HG02759 (cell line): ENCODE measurements around the gene PLA2G4F.

Experiments
- ATAC-seq: cut with Tn5 transposase; IDR thresholded peaks from one replicate; pipeline ENCODE4 v1.9.1; 2021; ENCODE audit warnings: mild to moderate bottlenecking, moderate library complexity; ENCODE audit not compliant: unreplicated experiment

The PLA2G4F gene

DNA sequence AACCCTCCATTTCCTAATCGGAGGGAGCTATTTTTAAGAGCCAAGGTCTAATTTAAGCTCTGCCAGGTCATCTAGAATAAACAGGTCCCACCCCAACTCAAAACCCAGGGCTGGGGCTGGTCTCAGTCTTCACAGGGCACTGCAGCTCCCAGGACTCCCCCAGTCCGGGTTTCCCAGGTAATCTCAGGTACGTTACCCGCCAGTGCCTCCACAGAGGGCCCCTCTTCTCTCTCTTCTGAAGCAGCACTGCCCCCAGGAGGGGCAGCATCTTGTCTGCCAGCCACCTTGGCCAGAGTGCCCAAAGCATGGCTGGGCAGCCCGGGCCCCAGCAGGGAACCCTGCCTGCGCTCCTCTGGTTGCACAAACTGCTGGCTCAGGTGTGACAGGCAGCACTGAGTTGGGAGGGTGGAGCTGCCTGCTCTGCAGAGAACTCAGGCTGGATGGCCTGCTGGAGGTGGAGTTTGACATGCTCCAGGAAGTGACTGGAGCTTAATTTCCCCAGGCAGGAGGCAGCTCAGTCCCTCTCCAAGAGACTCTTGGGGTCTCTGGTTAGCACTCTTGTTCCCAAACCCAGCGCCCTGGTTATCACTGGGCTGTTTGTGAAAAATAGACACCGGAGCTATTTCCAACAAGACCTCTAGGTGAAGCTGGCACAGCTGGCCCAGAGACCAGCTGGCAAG is at the start of gene PLA2G4F:
TSS of gene PLA2G4F (minus strand) at position 394 of the 680 bp plus-strand sequence. CDS start at position 307, 87 bp downstream.
- ATAC-seq: no peak

DNA sequence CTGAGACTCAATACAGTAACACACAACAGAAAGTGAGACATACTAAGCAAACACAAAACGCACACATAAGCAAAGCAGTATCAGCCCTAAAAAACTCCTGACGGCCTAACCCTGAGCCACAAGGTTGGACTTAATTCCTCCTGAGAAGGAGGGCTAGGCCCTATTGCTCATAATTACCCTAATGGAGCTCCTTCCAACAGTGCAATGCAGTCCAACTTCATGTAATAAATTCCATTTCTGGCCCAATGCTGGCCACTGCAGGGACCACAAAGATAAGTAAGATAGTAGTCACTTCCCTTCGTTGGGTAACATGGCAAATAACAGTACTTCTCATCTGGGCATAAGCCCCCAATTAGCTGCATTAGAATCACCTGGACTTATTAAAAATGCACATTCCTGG is 47.5 kb upstream of the PLA2G4F start:
- no peak for ATAC-seq

GRCh38 chr15:42202653-42203052 is 46.2 kb upstream of the PLA2G4F start:
- ATAC-seq: no peak

DNA sequence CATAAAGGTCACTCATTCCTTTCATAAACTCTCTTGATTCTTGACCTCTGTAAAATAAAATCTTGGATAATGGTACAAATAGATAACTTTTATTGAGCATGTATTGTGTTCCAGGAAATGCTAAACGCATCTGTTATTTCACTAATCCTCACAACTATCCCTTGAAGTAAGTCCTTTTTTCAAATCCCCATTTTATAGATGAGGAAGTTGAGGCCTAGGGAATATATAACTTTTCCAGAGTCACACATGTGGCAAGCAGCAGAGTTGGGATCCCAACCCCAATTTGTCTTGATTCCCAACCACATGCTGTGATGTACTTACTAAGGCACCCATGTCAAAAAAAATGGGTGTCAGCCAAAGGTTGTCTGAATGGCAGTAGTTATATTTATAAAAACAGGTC is 45.4 kb upstream of the PLA2G4F start:
- ATAC-seq: no peak

DNA sequence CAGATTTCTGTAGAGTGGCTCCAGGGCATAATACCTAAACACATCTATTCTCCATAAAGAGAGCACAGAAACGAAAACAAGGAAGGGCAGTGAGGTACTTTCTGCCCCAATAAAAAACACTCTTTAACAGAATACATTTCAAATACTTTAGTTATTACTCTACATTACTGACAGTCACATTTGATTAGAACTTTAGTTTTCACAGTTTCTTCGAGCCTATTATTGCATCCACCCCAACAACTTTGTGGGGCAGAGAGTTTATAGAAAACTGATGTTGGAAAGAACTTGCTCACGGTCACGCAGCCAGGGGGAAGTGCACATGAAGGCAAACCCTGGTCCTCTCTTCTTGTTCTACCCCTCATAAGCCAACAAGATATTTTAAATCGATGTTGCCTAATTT is 42.7 kb upstream of the PLA2G4F start:
- ATAC-seq: no peak

DNA sequence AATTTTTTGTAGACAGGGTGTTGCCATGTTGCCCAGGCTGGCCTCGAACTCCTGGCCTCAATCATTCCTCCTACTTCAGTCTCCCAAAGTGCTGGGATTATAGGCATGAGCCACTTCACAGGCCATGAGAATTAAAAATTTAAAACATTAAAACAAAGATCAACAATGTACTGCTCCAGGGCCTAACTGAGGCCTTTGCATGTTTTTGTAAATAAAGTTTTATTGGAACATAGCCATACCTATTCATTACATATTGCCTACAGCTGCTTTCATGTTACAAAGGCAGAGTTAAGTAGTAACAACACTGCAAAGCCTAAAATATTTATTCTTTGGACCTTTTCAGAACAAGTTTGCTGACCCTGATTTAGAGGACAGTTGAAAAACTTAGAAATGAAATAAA is 42.1 kb upstream of the PLA2G4F start:
- no peak for ATAC-seq

DNA sequence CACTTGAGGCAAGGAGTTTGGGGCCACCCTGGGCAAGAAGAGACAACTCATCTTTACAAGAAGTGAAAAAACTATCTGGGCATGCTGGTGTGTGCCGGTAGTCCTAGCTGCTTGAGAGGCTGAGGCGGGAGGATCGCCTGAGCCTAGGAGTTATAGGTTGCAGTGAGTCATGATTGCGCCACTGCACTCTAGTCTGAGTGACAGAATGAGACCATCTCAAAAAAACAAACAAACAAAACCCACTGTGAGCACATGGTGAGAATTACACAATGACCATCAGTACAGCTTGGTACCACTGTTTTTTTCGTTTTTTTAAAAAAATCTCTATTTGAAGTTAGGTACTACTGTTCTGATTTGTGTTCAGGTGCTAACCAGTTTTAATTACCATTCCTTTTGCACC is 38.1 kb upstream of the PLA2G4F start:
- no peak for ATAC-seq

DNA sequence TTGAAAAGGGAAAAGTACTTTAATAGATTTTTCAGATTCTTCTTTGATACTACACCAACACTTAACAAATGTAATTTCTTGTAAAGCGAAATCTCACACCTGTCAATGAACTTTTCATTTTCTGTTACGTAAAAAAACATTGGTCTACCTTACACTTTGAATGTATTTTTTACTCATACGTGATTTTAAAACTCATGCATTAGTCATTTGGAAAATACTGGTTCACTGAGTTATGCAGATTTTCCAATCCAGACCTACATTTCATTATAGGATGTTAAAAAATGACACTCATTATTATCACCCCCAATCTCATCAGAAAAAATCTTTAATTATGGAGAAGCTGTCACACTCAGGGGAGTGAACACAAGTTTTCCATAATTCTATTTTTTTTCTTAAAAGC is 36.9 kb upstream of the PLA2G4F start:
- ATAC-seq: no peak

DNA sequence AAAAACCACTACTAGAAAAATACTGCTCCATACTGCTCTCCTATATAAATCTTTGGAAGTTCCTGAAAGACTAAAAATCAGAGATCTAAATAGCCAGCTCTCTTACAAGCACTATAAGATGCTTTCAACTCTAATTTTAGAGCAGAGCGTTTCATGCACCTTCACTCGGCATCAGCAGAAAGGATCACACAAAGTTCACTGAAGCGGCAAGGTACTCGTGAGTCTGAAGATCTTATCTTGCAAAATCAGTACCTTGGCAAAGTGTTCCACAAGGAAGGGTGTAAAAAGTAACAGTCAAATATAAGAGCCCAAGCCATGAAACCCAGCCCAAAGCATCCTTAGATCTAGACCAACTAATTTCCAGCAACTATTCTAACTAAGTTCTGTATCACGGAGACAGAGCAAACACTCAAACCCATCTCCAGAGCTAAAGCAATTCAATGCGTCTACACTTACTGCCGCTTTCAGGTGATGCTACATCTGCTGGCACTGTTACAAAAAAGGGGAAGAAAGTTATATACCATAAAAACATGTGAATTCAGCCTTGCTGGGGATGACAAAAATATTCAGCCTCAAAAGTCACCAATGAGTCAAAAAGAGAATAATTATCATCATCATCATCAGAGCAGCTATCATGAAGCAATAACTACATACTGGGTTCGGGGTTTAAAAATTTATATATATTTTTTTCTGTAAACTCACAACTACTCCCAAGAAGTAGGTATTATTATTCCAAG is 35.3 kb upstream of the PLA2G4F start:
- ATAC-seq: no peak

GRCh38 chr15:42190370-42190769 is 33.9 kb upstream of the PLA2G4F start:
- ATAC-seq: no peak

GRCh38 chr15:42185801-42186200 is 29.4 kb upstream of the PLA2G4F start:
- no peak for ATAC-seq

GRCh38 chr15:42184736-42185135 is 28.3 kb upstream of the PLA2G4F start:
- ATAC-seq: no peak

- ATAC-seq: no peak
Observed at GRCh38 chr15:42184296-42184695, 27.9 kb upstream of the PLA2G4F start.

DNA sequence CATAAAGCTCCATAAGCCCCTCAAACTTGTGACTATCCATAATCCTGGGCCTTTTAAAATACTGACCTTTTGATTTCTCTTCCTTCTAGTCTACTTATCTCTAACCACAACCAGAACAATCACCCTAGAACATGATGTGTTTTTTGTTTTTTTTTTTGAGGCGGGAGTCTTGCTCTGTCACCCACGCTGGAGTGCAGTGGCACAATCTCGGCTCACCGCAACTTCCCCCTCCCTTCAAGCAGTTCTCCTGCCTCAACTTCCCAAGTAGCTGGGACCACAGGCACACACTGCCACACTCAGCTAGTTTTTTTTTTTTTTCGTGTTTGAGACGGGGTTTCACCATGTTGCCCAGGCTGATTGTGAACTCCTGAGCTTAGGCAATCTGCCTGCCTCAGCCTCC is 26.5 kb upstream of the PLA2G4F start:
- ATAC-seq: no peak

GRCh38 chr15:42182328-42182886 is 26.0 kb upstream of the PLA2G4F start:
- no peak for ATAC-seq

- ATAC-seq: no peak
Observed at GRCh38 chr15:42178056-42178455, 21.6 kb upstream of the PLA2G4F start.

GRCh38 chr15:42175671-42176070 is 19.2 kb upstream of the PLA2G4F start:
- no peak for ATAC-seq

DNA sequence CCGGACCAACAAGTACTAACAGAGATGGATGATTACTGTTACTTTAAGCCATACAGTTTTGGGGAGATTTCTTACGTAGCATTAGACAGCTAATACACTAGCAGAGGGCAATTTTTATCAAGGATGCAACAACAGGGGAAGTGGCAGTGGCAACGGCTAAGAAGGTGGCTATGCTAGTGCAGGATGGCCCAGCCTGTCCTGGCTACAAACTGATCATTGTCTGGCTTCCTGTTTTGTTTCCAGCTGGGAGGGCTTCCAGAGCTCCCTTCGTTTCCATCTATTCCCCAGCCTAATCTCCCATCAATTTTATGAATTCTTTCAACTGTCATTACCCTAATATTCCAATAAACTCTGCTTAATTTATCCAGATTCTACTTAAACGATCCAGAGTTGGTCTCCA is 16.0 kb upstream of the PLA2G4F start:
- no peak for ATAC-seq

DNA sequence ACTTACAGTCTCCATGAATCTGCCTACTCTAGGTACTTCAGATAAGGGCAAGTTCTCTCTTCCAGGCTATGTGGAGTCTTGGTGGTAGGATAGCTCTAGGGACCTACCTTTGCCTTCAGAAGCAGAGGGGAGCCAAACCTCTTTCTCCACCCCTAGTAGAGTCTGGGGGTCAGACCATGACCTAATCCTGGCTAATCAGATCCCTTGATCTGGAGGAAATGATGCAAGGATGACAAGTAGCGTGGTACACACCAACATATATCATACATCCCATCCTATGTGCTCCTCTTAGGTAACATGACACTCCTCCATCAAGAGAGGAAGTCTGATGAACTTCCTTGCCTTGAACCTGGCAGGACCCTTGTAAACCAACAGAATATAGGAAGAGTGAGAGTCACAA is 15.4 kb upstream of the PLA2G4F start:
- ATAC-seq: no peak

GRCh38 chr15:42171122-42171521 is 14.7 kb upstream of the PLA2G4F start:
- no peak for ATAC-seq

DNA sequence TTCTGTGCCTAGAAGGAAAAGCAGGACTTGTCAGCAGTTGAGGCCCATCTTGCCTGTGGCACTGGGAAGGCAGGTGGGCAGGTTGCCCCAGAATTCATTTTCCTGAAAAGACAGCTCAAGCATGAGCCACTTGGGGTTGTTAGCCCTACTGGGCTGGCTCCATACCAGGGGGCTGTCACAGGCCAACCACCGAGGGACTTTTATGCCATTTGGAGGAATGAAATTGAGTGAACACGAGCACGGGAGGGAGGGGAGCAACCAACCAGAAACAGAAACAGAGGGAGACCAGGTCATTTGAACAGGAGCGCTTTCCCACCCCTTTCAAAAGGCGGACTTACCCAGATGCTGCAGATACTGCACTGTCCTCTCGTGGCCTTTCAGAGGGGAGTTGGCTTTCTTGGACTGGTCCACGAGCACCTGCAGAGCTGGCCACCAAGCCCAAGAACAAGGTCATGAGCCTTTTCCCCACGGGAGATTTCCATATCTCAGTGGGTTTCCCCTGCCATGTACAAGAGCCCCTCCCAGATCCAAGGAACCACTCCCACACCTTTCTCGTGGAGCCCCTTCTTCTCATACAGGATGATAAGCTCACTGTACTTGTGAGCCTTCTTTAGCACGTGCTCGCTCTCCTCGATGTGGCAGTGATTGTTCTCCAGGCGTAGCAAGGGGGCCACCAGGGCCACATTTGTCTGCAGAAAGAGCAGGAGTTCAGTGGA is 9.9 kb upstream of the PLA2G4F start:
- no peak for ATAC-seq

DNA sequence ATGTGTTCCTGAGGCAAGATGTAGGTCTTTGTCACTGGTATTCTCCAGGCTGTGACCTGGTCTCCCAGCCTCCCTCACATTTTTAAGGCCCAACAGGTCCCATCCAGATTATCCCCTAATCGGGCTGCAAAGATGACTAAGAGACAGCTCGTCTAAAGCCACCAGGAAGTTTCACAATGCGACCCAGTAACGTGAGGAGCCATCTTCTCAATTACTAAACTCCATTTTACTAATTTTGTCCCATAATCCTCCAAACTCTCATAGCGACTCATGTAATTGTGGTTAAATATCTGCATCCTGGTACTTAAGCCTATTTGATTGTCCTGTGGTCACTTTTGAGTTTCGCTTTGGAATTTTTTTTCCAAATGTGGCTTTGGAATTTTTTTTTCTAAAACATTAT is 8.7 kb upstream of the PLA2G4F start:
- ATAC-seq: no peak
